GM18951 (cell line): ENCODE results near the gene RTF1.
A peak's percentile ranks its signal among the peaks of the same experiment; 100 is the strongest.
"Not testable (repeated sequence)": the region's sequence is repeated elsewhere in the genome, so short reads cannot be mapped to it uniquely, and the experiment has no call there.

Source experiments
- POLR2A ChIP-seq: IDR thresholded peaks from 4 replicates; pipeline ENCODE4 v1.6.1; 2011; ENCODE audit warnings: mild to moderate bottlenecking; ENCODE audit not compliant: insufficient read length, insufficient read depth; ENCODE audit errors: extremely low read depth
- in situ Hi-C: fragments of 300-500 bp; cut with MboI; formaldehyde crosslinking; loops from one replicate; pipeline ENCODE4 v1.12.0; 2022; ENCODE audit warnings: low sequenced_read_pairs, mixed read lengths, inconsistent platforms; ENCODE audit not compliant: unreplicated experiment

The RTF1 gene

GRCh38 chr15:41416742-41417417 lies at the start of gene RTF1:
Gene RTF1, plus strand, starts transcription at chr15:41417095. Its CDS starts 21 bp downstream, at chr15:41417116.
- peak; percentile 88 for TF ChIP-seq POLR2A
- in situ Hi-C loops = no loop called here

- in situ Hi-C loops = no loop called here
These were observed 49.5 kb upstream of the RTF1 start for GRCh38 chr15:41367418-41367817.

GRCh38 chr15:41377978-41378377 lies 38.9 kb upstream of the RTF1 start:
- in situ Hi-C loops = no loop called here
- no peak for TF ChIP-seq POLR2A

More at GRCh38 chr15:41367418-41367817, 49.5 kb upstream of the RTF1 start:
- TF ChIP-seq POLR2A = no peak

- in situ Hi-C loops = not testable (repeated sequence)
These were observed 32.7 kb upstream of the RTF1 start for GRCh38 chr15:41383974-41384749.

- TF ChIP-seq POLR2A = no peak
- in situ Hi-C loops = no loop called here
These were observed 29.2 kb upstream of the RTF1 start for GRCh38 chr15:41387646-41388045.

GRCh38 chr15:41392659-41393058 lies 24.2 kb upstream of the RTF1 start:
- in situ Hi-C loops = no loop called here
- no peak for TF ChIP-seq POLR2A

GRCh38 chr15:41394924-41395323 lies 22.0 kb upstream of the RTF1 start:
- in situ Hi-C loops = no loop called here
- no peak for TF ChIP-seq POLR2A

- in situ Hi-C loops = no loop called here
These were observed 20.8 kb upstream of the RTF1 start for GRCh38 chr15:41396111-41396510.

GRCh38 chr15:41401904-41402267 lies 15.0 kb upstream of the RTF1 start:
- in situ Hi-C loops = no loop called here
- no peak for TF ChIP-seq POLR2A

More at GRCh38 chr15:41396111-41396510, 20.8 kb upstream of the RTF1 start:
- no peak for TF ChIP-seq POLR2A

GRCh38 chr15:41407341-41407740 lies 9.6 kb upstream of the RTF1 start:
- TF ChIP-seq POLR2A = no peak
- in situ Hi-C loops = no loop called here

- no peak for TF ChIP-seq POLR2A
- in situ Hi-C loops = no loop called here
These were observed 8.7 kb upstream of the RTF1 start for GRCh38 chr15:41408234-41408641.

GRCh38 chr15:41411031-41411430 lies 5.9 kb upstream of the RTF1 start:
- no peak for TF ChIP-seq POLR2A
- in situ Hi-C loops = no loop called here

GRCh38 chr15:41411441-41411840 lies 5.5 kb upstream of the RTF1 start:
- in situ Hi-C loops = no loop called here
- TF ChIP-seq POLR2A = no peak

GRCh38 chr15:41416128-41416741 lies 660 bp upstream of the RTF1 start:
- TF ChIP-seq POLR2A = no peak
- in situ Hi-C loops = no loop called here
